Measurements from ENCODE around the gene DOCK1. TPM values are rescaled to one million over a fixed set of nuclear protein-coding genes. Genes with fewer than 3 reads are reported as not detected.

Gene DOCK1
- total RNA-seq, 1 experiment from 2014 or later = 40.0 TPM

- no peak for DNase-seq (ENCODE audit: unreplicated experiment)
- no peak overlapping the region for H3K27ac Mint-ChIP-seq (ENCODE audit: low read depth, unreplicated experiment)
- CTCF ChIA-PET = no interaction called here
- H3K4me3 Mint-ChIP-seq (ENCODE audit: unreplicated experiment) = no peak overlapping the region
- TF ChIP-seq CTCF (IDR thresholded peaks at IDR 0.05; ENCODE audit: unreplicated experiment) = no peak
- no peaks in the 10 kb centered on the region for H3K36me3 Mint-ChIP-seq (ENCODE audit: insufficient read depth, unreplicated experiment)
- H3K9me3 Mint-ChIP-seq (ENCODE audit: unreplicated experiment) = no peaks in the 10 kb centered on the region
- intact Hi-C loops (cut with micrococcal nuclease) = no loop called here
- H3K27me3 Mint-ChIP-seq (ENCODE audit: insufficient read depth, unreplicated experiment) = peaks cover 79% of the 10 kb centered on the region
- BruUV-seq (replicated peaks) = no TSS peak
- H3K4me1 Mint-ChIP-seq (ENCODE audit: insufficient read depth, unreplicated experiment) = no peaks in the 10 kb centered on the region
- POLR2A ChIA-PET = no interaction called here
Observed at GRCh38 chr10:127498087-127498486, 592.9 kb downstream of the DOCK1 start.

- H3K27ac Mint-ChIP-seq (ENCODE audit: low read depth, unreplicated experiment) = no peak overlapping the region
- no peak for TF ChIP-seq CTCF (IDR thresholded peaks at IDR 0.05; ENCODE audit: unreplicated experiment)
- intact Hi-C loops (cut with micrococcal nuclease) = no loop called here
- ChIA-PET POLR2A (interaction anchor here (0.5 kb wide), 1 partner anchor 48 kb away, joined by 3 read pairs; no protein-coding TSS in a partner anchor), CTCF (no interaction called here)
- no peak overlapping the region for H3K4me3 Mint-ChIP-seq (ENCODE audit: unreplicated experiment)
- no TSS peak for BruUV-seq (replicated peaks)
- no peaks in the 10 kb centered on the region for H3K4me1 Mint-ChIP-seq (ENCODE audit: insufficient read depth, unreplicated experiment)
- H3K36me3 Mint-ChIP-seq (ENCODE audit: insufficient read depth, unreplicated experiment) = no peaks in the 10 kb centered on the region
- H3K9me3 Mint-ChIP-seq (ENCODE audit: unreplicated experiment) = no peaks in the 10 kb centered on the region
- no peak for DNase-seq (ENCODE audit: unreplicated experiment)
- peaks cover 88% of the 10 kb centered on the region for H3K27me3 Mint-ChIP-seq (ENCODE audit: insufficient read depth, unreplicated experiment)
Observed at GRCh38 chr10:127500127-127500526, 594.9 kb downstream of the DOCK1 start.

Other genes starting within 250 kb of the DOCK1 start
- not detected in 2 replicates for gene C10orf90, start 234.7 kb upstream of the DOCK1 start, total RNA-seq (2022)